Prostate gland (tissue), 2 donors: ENCODE data around the gene PI4KB. TPM values are rescaled to one million over a fixed set of nuclear protein-coding genes. Genes with fewer than 3 reads are reported as not detected.
A peak's percentile ranks its signal among the peaks of the same experiment; 100 is the strongest.
"Not testable (repeated sequence)": the region's sequence is repeated elsewhere in the genome, so short reads cannot be mapped to it uniquely, and the experiment has no call there.

Experiments used
- DNase-seq: peaks from one replicate; pipeline ENCODE4 v3.0.0-alpha.2; 2019; ENCODE audit warnings: low spot score
- H3K27ac ChIP-seq, 2 donors: fragments of 200-600 bp; sonication (generic); 2 replicates each; pipeline ENCODE4 v1.5.1; 2017 to 2019
- H3K27me3 ChIP-seq: fragments of 200-600 bp; sonication (generic); replicated peaks from 2 replicates; pipeline ENCODE4 v1.5.1; 2019; ENCODE audit not compliant: insufficient read depth
- H3K36me3 ChIP-seq, 2 donors: fragments of 200-600 bp; sonication (generic); 1 replicate in 1 of 2; 2 replicates in 1 of 2; pipeline versions ENCODE4 v1.5.1 to v1.8.1; 2017 to 2019
- H3K4me1 ChIP-seq: fragments of 200-600 bp; sonication (generic); replicated peaks from 2 replicates; pipeline ENCODE4 v1.5.1; 2019
- H3K4me3 ChIP-seq, 2 donors: fragments of 200-600 bp; sonication (generic); 2 replicates each; pipeline ENCODE4 v1.5.1; 2017 to 2019
- H3K9me3 ChIP-seq: fragments of 200-600 bp; sonication (generic); 2 replicates; pipeline ENCODE4 v1.5.1; 2017
- CTCF ChIP-seq, 4 experiments: fragments of 200-600 bp in 2 of 4; fragments of 450-650 bp in 2 of 4; sonication (generic) in 2 of 4; IDR thresholded peaks; 1 replicate in 3 of 4; 2 replicates in 1 of 4; pipeline ENCODE4 v1.5.1; 2016 to 2019; ENCODE audit warnings: antibody characterized with exemption in 4 of 4, mild to moderate bottlenecking in 2 of 4, moderate library complexity in 2 of 4
- POLR2A ChIP-seq: fragments of 450-650 bp; IDR thresholded peaks from one replicate; pipeline ENCODE4 v1.6.1; 2016; ENCODE audit warnings: antibody characterized with exemption, mild to moderate bottlenecking
- POLR2AphosphoS5 ChIP-seq: sonication (generic); formaldehyde crosslinking; IDR thresholded peaks from one replicate; pipeline ENCODE4 v1.6.1; 2017; ENCODE audit warnings: antibody characterized with exemption
- WGBS: methylation state at CpG from one replicate; pipeline ENCODE4 v1.1.5; 2018; 5-methylcytosine and 5-hydroxymethylcytosine counted together
- intact Hi-C: fragments of 100-400 bp; cut with DNase I; formaldehyde crosslinking; loops from one replicate; pipeline ENCODE4 v1.14.2; 2022
- total RNA-seq, 2 donors: library from RNA; depleted of rRNA; stranded (reverse); fragments of >200 nt; gene quantifications; one replicate each; pipeline ENCODE4 v1.1.0, GENCODE V29; 2016

PI4KB gene
- total RNA-seq, 2 donors from 2014 or later = 60.7 to 91.9 TPM

- Histone ChIP-seq H3K27me3 (no peaks in the 10 kb centered on the region), H3K9me3 (no peaks in the 10 kb centered on the region), H3K4me1 (no peaks in the 10 kb centered on the region), H3K27ac (peak overlapping the region; percentile 98 to 99), H3K4me3 (peak overlapping the region; percentile 68 to 73), H3K36me3 (no peaks in the 10 kb centered on the region)
- WGBS = under 1% methylated on average over 48 of the region's 48 CpGs
- peak; percentile 60 for TF ChIP-seq POLR2A
- TF ChIP-seq CTCF (IDR thresholded peaks at IDR 0.05) = peak; percentile 28 to 89 (median 72)
- TF ChIP-seq POLR2AphosphoS5 = peak; percentile 94
- intact Hi-C loops = loop anchor here (5.0 kb wide), 2 partner anchors 61 to 121 kb away; no protein-coding TSS in a partner anchor
- peak; percentile 95 for DNase-seq
Measured at GRCh38 chr1:151281225-151281968, 45.8 kb downstream of the PI4KB start.

- no peak overlapping the region for H3K27ac ChIP-seq
- WGBS = 85% methylated on average over 2 of the region's 2 CpGs
Measured at GRCh38 chr1:151277249-151277648, 50.0 kb downstream of the PI4KB start.

GRCh38 chr1:151275341-151275740 is 51.9 kb downstream of the PI4KB start:
- H3K27me3 ChIP-seq, H3K36me3 ChIP-seq, H3K27ac ChIP-seq, DNase-seq, intact Hi-C loops, H3K4me3 ChIP-seq, H3K4me1 ChIP-seq, H3K9me3 ChIP-seq: not testable (repeated sequence)
- WGBS = 89% methylated on average over 5 of the region's 5 CpGs

More at GRCh38 chr1:151277249-151277648, 50.0 kb downstream of the PI4KB start:
- TF ChIP-seq POLR2A = no peak
- no peak for TF ChIP-seq POLR2AphosphoS5
- TF ChIP-seq CTCF (IDR thresholded peaks at IDR 0.05) = no peak
- intact Hi-C loops = no loop called here
- Histone ChIP-seq H3K36me3 (no peaks in the 10 kb centered on the region), H3K4me3 (no peak overlapping the region), H3K27me3 (no peaks in the 10 kb centered on the region), H3K4me1 (no peaks in the 10 kb centered on the region), H3K9me3 (no peaks in the 10 kb centered on the region)
- no peak for DNase-seq

GRCh38 chr1:151273924-151274466 is 53.2 kb downstream of the PI4KB start:
- DNase-seq = no peak
- H3K36me3 ChIP-seq = no peaks in the 10 kb centered on the region
- H3K9me3 ChIP-seq = no peaks in the 10 kb centered on the region
- intact Hi-C loops = no loop called here
- H3K27me3 ChIP-seq = no peaks in the 10 kb centered on the region
- no peak overlapping the region for H3K27ac ChIP-seq
- TF ChIP-seq POLR2A (no peak), POLR2AphosphoS5 (no peak), CTCF (IDR thresholded peaks at IDR 0.05) (no peak)
- no peak overlapping the region for H3K4me3 ChIP-seq
- 73% methylated on average over 3 of the region's 3 CpGs for WGBS
- H3K4me1 ChIP-seq = no peaks in the 10 kb centered on the region

- H3K9me3 ChIP-seq = no peaks in the 10 kb centered on the region
- no peak overlapping the region for H3K4me3 ChIP-seq
- no peak for DNase-seq
- peaks cover 6 to 25% of the 10 kb centered on the region in 2 donors for H3K36me3 ChIP-seq
- intact Hi-C loops = no loop called here
- no peaks in the 10 kb centered on the region for H3K4me1 ChIP-seq
- WGBS = 72% methylated on average over 4 of the region's 4 CpGs
- H3K27me3 ChIP-seq = no peaks in the 10 kb centered on the region
- H3K27ac ChIP-seq = no peak overlapping the region
- TF ChIP-seq POLR2A = no peak
- TF ChIP-seq CTCF (IDR thresholded peaks at IDR 0.05) = no peak
- TF ChIP-seq POLR2AphosphoS5 = no peak
Measured at GRCh38 chr1:151267760-151268159, 59.5 kb downstream of the PI4KB start.
